HepG2 (cell line): ENCODE data around the gene DPEP2NB. TPM values are rescaled to one million over a fixed set of nuclear protein-coding genes. Genes with fewer than 3 reads are reported as not detected.

ENCODE experiments used
- ATAC-seq: fragments of 200-7000 bp; cut with Tn5 transposase; 3 replicates; pipeline ENCODE4 v1.9.1; 2020; ENCODE audit warnings: mild to moderate bottlenecking, moderate library complexity
- Bru-seq: library from RNA; stranded (reverse); fragments of 400-500 nt; gene quantifications from one replicate; lab custom pipeline; 2021; lab: Mats Ljungman, UMichigan
- BruChase-seq, 2 experiments: library from RNA; stranded (reverse); fragments of 400-500 nt; gene quantifications; one replicate each; lab custom pipeline; 2021; lab: Mats Ljungman, UMichigan
- BruUV-seq: library from RNA; stranded (reverse); fragments of 400-500 nt; replicated peaks from 2 replicates; lab custom pipeline; 2021; lab: Mats Ljungman, UMichigan
- CTCF ChIA-PET: fragments of 300-600 bp; formaldehyde crosslinking; extraction: SDS; loops from one replicate; lab custom pipeline; 2021; ENCODE audit warnings: low total read pairs, inconsistent platforms, low intra/inter-chr PET ratio; lab: Yijun Ruan, JAX
- POLR2A ChIA-PET: fragments of 350-600 bp; sonication (Branson Sonifier 250); formaldehyde crosslinking; loops from one replicate; lab custom pipeline; 2020; ENCODE audit warnings: antibody characterized with exemption, inconsistent platforms; lab: Yijun Ruan, JAX
- DNase-seq: peaks from one replicate; pipeline ENCODE4 v3.0.0-alpha.2; 2015; ENCODE audit warnings: low spot score
- FAIRE-seq: peaks from 3 replicates; lab custom pipeline; 2011; peaks lifted over from hg19 to GRCh38; lab: Jason Lieb, UNC
- H2AFZ ChIP-seq: one replicate; pipeline ENCODE4 v1.6.1; 2011; ENCODE audit warnings: low read length, inconsistent platforms
- H3K27ac ChIP-seq: fragments of 300-600 bp; 3 replicates; pipeline ENCODE4 v1.8.0; 2011; ENCODE audit warnings: mixed run types, mild to moderate bottlenecking, mixed read lengths, low read length, inconsistent platforms; ENCODE audit not compliant: insufficient read depth; ENCODE audit errors: extremely low read length
- H3K27me3 ChIP-seq, 2 experiments: fragments of 200-600 bp in 1 of 2; 2 replicates in 1 of 2; 3 replicates in 1 of 2; pipeline versions ENCODE4 v1.6.0 to v1.8.0; 2011; ENCODE audit warnings: low read length in 2 of 2, mild to moderate bottlenecking in 2 of 2, moderate library complexity in 2 of 2, inconsistent platforms in 1 of 2; ENCODE audit not compliant: insufficient read depth in 2 of 2, control insufficient read depth in 1 of 2
- H3K36me3 ChIP-seq, 2 experiments: fragments of 200-600 bp in 1 of 2; replicated peaks in 1 of 2; 2 replicates in 1 of 2; 3 replicates in 1 of 2; pipeline versions ENCODE4 v1.5.1 to v1.8.0; 2011; ENCODE audit warnings: low read length in 2 of 2, inconsistent platforms in 1 of 2; ENCODE audit not compliant: insufficient read depth in 2 of 2, control insufficient read depth in 1 of 2
- H3K4me1 ChIP-seq: 2 replicates; pipeline ENCODE4 v1.5.1; 2012; ENCODE audit warnings: low read length, inconsistent platforms; ENCODE audit not compliant: insufficient read depth
- H3K4me2 ChIP-seq: 2 replicates; pipeline ENCODE4 v1.6.0; 2011; ENCODE audit warnings: low read depth, low read length, inconsistent platforms
- H3K4me3 ChIP-seq, 3 experiments: fragments of 200-600 bp in 1 of 3; sonication (generic), shearing (Covaris generic) in 1 of 3; replicated peaks in 1 of 3; 2 replicates each; pipeline ENCODE4 v1.5.1; 2011 to 2016; ENCODE audit warnings: low read length in 3 of 3, inconsistent platforms in 2 of 3, low read depth in 2 of 3, mild to moderate bottlenecking in 2 of 3, control low read depth in 1 of 3, mixed read lengths in 1 of 3; ENCODE audit not compliant: insufficient read depth in 1 of 3
- H3K79me2 ChIP-seq: one replicate; pipeline ENCODE4 v1.6.1; 2011; ENCODE audit warnings: low read length, inconsistent platforms; ENCODE audit not compliant: insufficient read depth
- H3K9ac ChIP-seq: 2 replicates; pipeline ENCODE4 v1.6.0; 2011; ENCODE audit warnings: mild to moderate bottlenecking, low read depth, low read length, inconsistent platforms; ENCODE audit not compliant: insufficient read depth
- H3K9me3 ChIP-seq: 2 replicates; pipeline ENCODE4 v1.5.1; 2012; ENCODE audit warnings: mild to moderate bottlenecking, low read length
- H4K20me1 ChIP-seq: 2 replicates; pipeline ENCODE4 v1.6.0; 2011; ENCODE audit warnings: inconsistent platforms, mild to moderate bottlenecking, low read length, moderate library complexity; ENCODE audit not compliant: insufficient read depth
- CREB1 ChIP-seq, 2 experiments: fragments of 450-650 bp in 1 of 2; IDR thresholded peaks; 2 replicates each; pipeline ENCODE4 v1.6.1; 2016 to 2017; ENCODE audit warnings: control low read depth in 1 of 2, mild to moderate bottlenecking in 1 of 2, missing compliant biosample characterization in 1 of 2, missing genetic modification characterization in 1 of 2
- GLI4 ChIP-seq: sonication (generic); formaldehyde crosslinking; IDR thresholded peaks from 2 replicates; pipeline ENCODE4 v1.5.1; 2020; ENCODE audit warnings: missing genetic modification reagents, mild to moderate bottlenecking, moderate library complexity, borderline replicate concordance
- ZBTB21 ChIP-seq: sonication (generic); formaldehyde crosslinking; IDR thresholded peaks from 2 replicates; pipeline ENCODE4 v1.4.0; 2020; ENCODE audit warnings: missing genetic modification reagents
- WGBS: methylation state at CpG from one replicate; pipeline ENCODE4 v1.1.6; 2017; ENCODE audit warnings: low lambda C conversion rate; 5-methylcytosine and 5-hydroxymethylcytosine counted together
- in situ Hi-C: cut with HindIII; loops from 2 replicates; pipeline ENCODE4 v1.10.0; 2017; ENCODE audit warnings: low pct_unique_long_range_greater_than_20kb; ENCODE audit not compliant: extremely low pct_ligation_motif_present
- intact Hi-C: fragments of 100-400 bp; cut with micrococcal nuclease; formaldehyde crosslinking; loops from one replicate; pipeline ENCODE4 v1.10.0; 2022; ENCODE audit not compliant: unreplicated experiment
- long read RNA-seq, 2 experiments: library from RNA in 1 of 2; library from polyadenylated mRNA in 1 of 2; stranded (forward) in 1 of 2; unstranded in 1 of 2; transcript quantifications; one replicate each; pipeline ENCODE4 v2.0.0, GENCODE V29; 2019 to 2022
- polyA minus RNA-seq, 3 experiments: library from RNA; depleted of rRNA, polyadenylated mRNA; stranded (reverse); fragments of >200 nt; gene quantifications; 2 replicates each; pipeline ENCODE4 v1.2.3, GENCODE V29; 2011; ENCODE audit warnings: low replicate concordance in 1 of 3
- polyA plus RNA-seq, 8 experiments: library from polyadenylated mRNA; depleted of rRNA in 3 of 8; stranded (reverse) in 7 of 8; unstranded in 1 of 8; fragments of >200 nt; fragmentation: Illumina TruSeq in 4 of 8; extraction: Trizol in 4 of 8; gene quantifications; 2 replicates each; pipeline versions ENCODE4 v1.2.1 to v1.2.3, GENCODE V29; 2011 to 2016; ENCODE audit warnings: low read depth in 4 of 8, missing spikeins in 1 of 8, mixed read lengths in 1 of 8; ENCODE audit not compliant: insufficient read depth in 1 of 8
- total RNA-seq, 5 experiments: library from RNA; depleted of rRNA; stranded (reverse); fragments of >200 nt; fragmentation: Illumina TruSeq; extraction: Trizol; gene quantifications; 2 replicates each; pipeline ENCODE4 v1.2.3, GENCODE V29; 2016; ENCODE audit warnings: low read depth in 1 of 5

DPEP2NB gene, protein sequence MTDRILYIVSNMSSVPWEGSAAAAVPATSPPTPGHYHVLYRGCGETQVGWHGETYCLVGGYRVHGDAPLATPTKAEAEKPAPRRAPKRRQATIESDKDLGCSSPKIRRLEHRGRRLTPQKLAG
- not detected in 2 replicates for total RNA-seq (2016; rRNA removed; fragmentation: Illumina TruSeq; extraction: Trizol)
- total RNA-seq (2016; cell fraction: cytosol; rRNA removed; fragmentation: Illumina TruSeq; extraction: Trizol; ENCODE audit: low read depth) = not detected in 2 replicates
- total RNA-seq (2016; cell fraction: insoluble cytoplasmic fraction; rRNA removed; fragmentation: Illumina TruSeq; extraction: Trizol) = not detected in 2 replicates
- total RNA-seq (2016; cell fraction: membrane; rRNA removed; fragmentation: Illumina TruSeq; extraction: Trizol) = not detected in 2 replicates
- total RNA-seq (2016; cell fraction: nucleus; rRNA removed; fragmentation: Illumina TruSeq; extraction: Trizol) = not detected in 2 replicates
- polyA plus RNA-seq (2011; rRNA removed) = not detected in 2 replicates
- not detected in 2 replicates for polyA plus RNA-seq (2011; cell fraction: cytosol; rRNA removed)
- polyA plus RNA-seq (2011; cell fraction: nucleus; rRNA removed) = not detected in 2 replicates
- not detected in 2 replicates for polyA plus RNA-seq (2012)
- polyA plus RNA-seq (2016; cell fraction: cytosol; fragmentation: Illumina TruSeq; extraction: Trizol; ENCODE audit: low read depth) = not detected in 2 replicates
- polyA plus RNA-seq (2016; cell fraction: insoluble cytoplasmic fraction; fragmentation: Illumina TruSeq; extraction: Trizol; ENCODE audit: low read depth) = not detected in 2 replicates
- not detected in 2 replicates for polyA plus RNA-seq (2016; cell fraction: membrane; fragmentation: Illumina TruSeq; extraction: Trizol; ENCODE audit: low read depth)
- not detected in 2 replicates for polyA plus RNA-seq (2016; cell fraction: nucleus; fragmentation: Illumina TruSeq; extraction: Trizol; ENCODE audit: insufficient read depth, low read depth)
- not detected in 2 replicates for polyA minus RNA-seq (2011; rRNA and poly(A)+ RNA removed; ENCODE audit: low replicate concordance)
- not detected in 2 replicates for polyA minus RNA-seq (2011; cell fraction: cytosol; rRNA and poly(A)+ RNA removed)
- not detected in 2 replicates for polyA minus RNA-seq (2011; cell fraction: nucleus; rRNA and poly(A)+ RNA removed)
- not detected for Bru-seq, nascent RNA
- BruChase-seq, experiment 1, labeled RNA remaining after a 6-hour chase = not detected
- BruChase-seq, experiment 2, labeled RNA remaining after a 2-hour chase = not detected
- long read RNA-seq, experiment 1 = 0 reads
- long read RNA-seq, experiment 2 = 0 reads

GRCh38 chr16:68015681-68016080 lies at the start of gene DPEP2NB:
DPEP2NB (minus strand) TSS chr16:68015911; CDS start chr16:68015770, 141 bp downstream.
- BruUV-seq = no TSS peak
- H4K20me1 ChIP-seq = no peaks in the 10 kb centered on the region
- ChIA-PET POLR2A (no interaction called here), CTCF (no interaction called here)
- H3K9me3 ChIP-seq = no peaks in the 10 kb centered on the region
- peaks cover 14% of the 10 kb centered on the region for H3K4me1 ChIP-seq
- no peak within 1 kb of the TSS for H3K9ac ChIP-seq
- FAIRE-seq (no peak), DNase-seq (no peak), ATAC-seq (peak; percentile 27; the same call in 2 of the 3 replicates)
- no peak within 1 kb of the TSS for H3K27ac ChIP-seq
- 64% methylated on average over 5 of the region's 5 CpGs for WGBS
- no peak within 1 kb of the TSS; a peak in 1 of 6 replicates for H3K4me3 ChIP-seq
- H3K36me3 ChIP-seq = no peaks in the 10 kb centered on the region
- peak within 1 kb of the TSS; percentile 16 for H2AFZ ChIP-seq
- peaks cover 0 to 14% of the 10 kb centered on the region in 2 experiments; a peak in 3 of 5 replicates for H3K27me3 ChIP-seq
- TF ChIP-seq CREB1 (IDR thresholded peaks at IDR 0.05) = peak; percentile 30; the same call in 1 of the 2 replicates
- TF ChIP-seq CREB1 (CRISPR knock-in tag; IDR thresholded peaks at IDR 0.05) = no peak
- TF ChIP-seq GLI4 (CRISPR knock-in tag) = no peak
- TF ChIP-seq ZBTB21 (CRISPR knock-in tag) = peak; percentile 60; the same call in 1 of the 2 replicates
- in situ Hi-C loops (no loop called here), intact Hi-C loops (no loop called here)
- H3K4me2 ChIP-seq = peak within 1 kb of the TSS; percentile 46; the same call in 1 of the 2 replicates
- H3K79me2 ChIP-seq = no peaks in the 10 kb centered on the region
